ENCODE results near the gene ATXN7. TPM values are rescaled to one million over a fixed set of nuclear protein-coding genes. Genes with fewer than 3 reads are reported as not detected.

The ATXN7 gene
- total RNA-seq, 1 donor from 2014 or later: 28.7 TPM

- Mint-ChIP-seq H3K27ac (no peak overlapping the region), H3K27me3 (ENCODE audit: low read depth) (no peaks in the 10 kb centered on the region), H3K9me3 (no peaks in the 10 kb centered on the region), H3K4me1 (peaks cover 19% of the 10 kb centered on the region), H3K4me3 (no peak overlapping the region), H3K36me3 (peaks cover 3% of the 10 kb centered on the region)
- no peak for TF ChIP-seq CTCF (IDR thresholded peaks at IDR 0.05; ENCODE audit: unreplicated experiment)
- DNase-seq (ENCODE audit: low spot score in 2 of 2, unreplicated experiment in 2 of 2): no peak
These were observed 6.4 kb upstream of the ATXN7 start for GRCh38 chr3:63857311-63857710.

- no peaks in the 10 kb centered on the region for H3K27me3 Mint-ChIP-seq (ENCODE audit: low read depth)
- no peaks in the 10 kb centered on the region for H3K36me3 Mint-ChIP-seq
- H3K4me1 Mint-ChIP-seq: peaks cover 35% of the 10 kb centered on the region
- TF ChIP-seq CTCF (IDR thresholded peaks at IDR 0.05; ENCODE audit: unreplicated experiment): no peak
- no peaks in the 10 kb centered on the region for H3K9me3 Mint-ChIP-seq
- H3K27ac Mint-ChIP-seq: no peak overlapping the region
- no peak for DNase-seq (ENCODE audit: low spot score in 2 of 2, unreplicated experiment in 2 of 2)
- H3K4me3 Mint-ChIP-seq: no peak overlapping the region
These were observed 2.9 kb upstream of the ATXN7 start for GRCh38 chr3:63860776-63861175.

GRCh38 chr3:63861306-63861705, 2.4 kb upstream of the ATXN7 start:
- H3K4me3 Mint-ChIP-seq: no peak overlapping the region
- no peak overlapping the region for H3K27ac Mint-ChIP-seq
- H3K36me3 Mint-ChIP-seq: no peaks in the 10 kb centered on the region

DNA sequence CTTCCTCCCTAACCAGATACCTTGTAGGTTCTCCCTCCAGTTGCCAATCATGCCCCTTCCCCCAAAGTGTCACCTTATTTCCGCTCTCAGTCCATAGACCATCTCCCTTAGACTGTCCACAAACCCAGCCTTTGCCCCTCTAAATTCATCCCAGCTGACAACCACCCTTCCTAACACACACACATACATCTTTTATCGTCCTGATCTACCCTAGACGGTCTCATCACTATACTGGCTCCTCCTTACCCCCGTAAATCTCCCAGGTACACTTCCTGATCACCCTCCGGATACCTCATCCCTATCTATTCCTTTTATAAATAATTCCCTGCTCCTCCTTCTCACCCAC, 890 bp upstream of the ATXN7 start:
- Mint-ChIP-seq H3K27ac (peak overlapping the region; percentile 97), H3K4me1 (peaks cover 35% of the 10 kb centered on the region), H3K36me3 (peaks cover 5% of the 10 kb centered on the region), H3K4me3 (peak overlapping the region; percentile 94), H3K27me3 (ENCODE audit: low read depth) (no peaks in the 10 kb centered on the region), H3K9me3 (no peaks in the 10 kb centered on the region)
- DNase-seq (ENCODE audit: low spot score in 2 of 2, unreplicated experiment in 2 of 2): no peak
- no peak for TF ChIP-seq CTCF (IDR thresholded peaks at IDR 0.05; ENCODE audit: unreplicated experiment)

More at GRCh38 chr3:63861306-63861705, 2.4 kb upstream of the ATXN7 start:
- H3K27me3 Mint-ChIP-seq (ENCODE audit: low read depth): no peaks in the 10 kb centered on the region
- peaks cover 35% of the 10 kb centered on the region for H3K4me1 Mint-ChIP-seq
- TF ChIP-seq CTCF (IDR thresholded peaks at IDR 0.05; ENCODE audit: unreplicated experiment): no peak
- no peak for DNase-seq (ENCODE audit: low spot score in 2 of 2, unreplicated experiment in 2 of 2)
- H3K9me3 Mint-ChIP-seq: no peaks in the 10 kb centered on the region

DNA sequence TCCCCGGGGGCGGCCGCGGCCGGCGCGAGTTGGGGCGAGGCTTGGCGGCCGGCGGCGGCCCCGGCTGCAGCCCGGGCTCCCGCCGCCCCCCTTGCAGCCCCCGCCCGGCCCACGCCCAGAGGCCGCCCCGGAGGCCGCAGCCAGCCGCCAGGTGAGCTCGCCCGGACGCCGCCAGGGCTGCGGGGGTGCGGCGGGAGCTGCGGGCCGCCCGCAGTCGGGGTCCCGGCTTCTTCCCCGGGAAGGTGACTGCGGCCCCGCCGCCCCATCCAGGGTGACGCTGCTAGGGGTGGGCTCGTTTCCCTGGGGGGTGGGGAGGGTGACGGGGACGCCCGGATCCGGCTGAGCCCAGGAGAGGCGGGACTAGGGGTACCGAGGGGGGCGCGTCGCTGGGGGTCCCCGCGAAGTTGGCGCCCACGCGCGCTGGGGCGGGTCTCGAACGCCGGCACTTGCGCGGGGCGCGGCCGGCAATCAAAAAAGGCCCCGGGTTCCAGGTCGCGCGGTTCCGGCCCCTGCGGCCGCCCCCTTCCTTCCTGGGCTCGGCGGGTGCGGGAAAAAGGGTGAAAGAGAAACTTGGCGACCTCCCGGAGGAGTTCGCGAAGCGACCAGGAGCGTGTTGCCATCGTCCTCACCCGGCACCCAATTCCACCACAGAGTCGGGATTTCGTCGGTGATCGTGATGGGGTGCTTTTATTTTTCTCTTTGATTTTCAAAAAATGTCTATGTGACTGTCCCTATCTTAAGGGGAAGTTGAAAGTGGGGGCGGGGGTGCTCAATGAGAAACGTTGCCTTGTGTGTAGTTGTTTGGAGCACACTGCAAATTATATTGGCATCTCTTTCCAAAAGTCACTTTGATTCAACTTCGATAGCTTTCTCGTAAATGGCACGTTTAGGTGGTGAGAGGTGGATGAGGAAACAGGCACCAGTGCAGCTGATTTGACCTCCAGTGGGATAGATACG, 619 bp downstream of the ATXN7 start:
- H3K27ac Mint-ChIP-seq: peak overlapping the region; percentile 89
- H3K4me1 Mint-ChIP-seq: peaks cover 28% of the 10 kb centered on the region
- no peaks in the 10 kb centered on the region for H3K27me3 Mint-ChIP-seq (ENCODE audit: low read depth)
- peak; percentile 21 to 44 for DNase-seq (ENCODE audit: low spot score in 2 of 2, unreplicated experiment in 2 of 2)
- TF ChIP-seq CTCF (IDR thresholded peaks at IDR 0.05; ENCODE audit: unreplicated experiment): no peak
- peaks cover 8% of the 10 kb centered on the region for H3K36me3 Mint-ChIP-seq
- H3K9me3 Mint-ChIP-seq: no peaks in the 10 kb centered on the region
- H3K4me3 Mint-ChIP-seq: peak overlapping the region; percentile 86
